NCI-H2171 (cell line): ENCODE measurements around the gene GM2A.
"Not testable (repeated sequence)": the region's sequence is repeated elsewhere in the genome, so short reads cannot be mapped to it uniquely, and the experiment has no call there.

Experiments used
- DNase-seq: peaks from one replicate; lab custom pipeline; 2025; lab: John Stamatoyannopoulos, UW

GM2A gene

DNA sequence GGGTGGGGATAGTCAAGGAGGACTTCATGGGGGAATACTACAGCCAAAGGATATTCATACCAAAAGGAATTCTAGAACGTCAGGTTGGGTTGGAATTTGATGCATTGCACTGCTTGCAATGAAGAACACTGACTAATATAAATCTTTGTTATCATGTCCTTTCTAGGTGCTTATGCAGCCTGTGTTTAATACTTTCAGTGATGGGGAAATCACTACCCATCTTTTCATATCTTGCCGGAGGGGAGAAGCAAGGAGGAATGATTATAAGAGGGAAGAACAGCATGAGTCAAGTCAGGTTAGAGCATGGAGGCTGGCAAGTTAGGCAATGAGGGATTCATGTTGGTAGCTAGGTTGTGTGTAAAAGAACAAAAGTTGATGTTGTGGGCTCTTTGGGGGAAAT, 24.0 kb upstream of the GM2A start:
- no peak for DNase-seq

DNA sequence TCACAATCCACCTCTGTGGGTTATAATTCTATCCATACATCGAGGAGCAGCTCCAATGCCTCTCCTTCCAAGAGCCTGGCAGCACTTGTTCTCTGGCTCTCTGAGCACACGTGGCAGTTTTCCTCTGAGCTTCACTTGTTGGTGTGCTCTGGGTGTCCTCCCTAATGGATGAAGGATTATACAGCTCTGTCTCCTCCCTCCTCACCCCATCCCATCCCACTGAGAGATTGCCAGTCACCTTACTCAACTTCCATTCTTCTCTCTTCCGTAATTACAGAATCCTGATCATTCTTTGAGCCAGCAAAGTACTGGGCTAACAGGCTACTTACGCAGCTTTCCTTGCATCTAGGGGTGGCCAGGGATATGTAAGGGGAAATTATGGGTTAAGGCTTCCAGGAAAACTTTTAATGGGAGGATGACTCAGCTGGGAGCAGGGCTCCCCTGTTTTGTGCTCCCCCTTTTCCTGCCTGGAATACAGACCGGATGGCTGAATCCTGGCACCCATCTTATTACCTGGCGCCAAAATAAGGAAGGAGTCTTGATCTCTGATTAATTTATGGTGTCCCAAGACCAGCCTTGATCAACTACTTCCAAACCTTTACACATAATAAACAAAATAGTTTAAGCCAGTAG, 22.8 kb upstream of the GM2A start:
- DNase-seq: no peak

DNA sequence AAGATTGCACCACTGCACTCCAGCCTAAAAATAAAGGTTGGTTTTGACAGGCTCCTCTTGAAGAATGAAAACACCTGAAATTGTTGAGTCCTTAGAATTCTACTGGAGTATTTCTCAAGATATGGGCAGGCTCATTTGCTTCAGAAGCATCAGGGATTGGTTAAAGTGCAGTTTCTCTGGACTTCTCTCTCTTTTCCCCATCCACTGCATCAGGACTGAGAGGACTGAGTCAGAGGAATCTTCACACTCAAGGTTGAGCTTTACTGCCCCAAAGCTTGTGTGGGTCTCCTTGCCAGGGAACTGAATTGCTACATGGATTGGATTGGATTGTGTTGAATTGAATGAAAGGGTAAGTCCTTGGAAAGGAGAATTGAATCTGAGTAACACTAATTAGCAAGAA, 21.6 kb upstream of the GM2A start:
- no peak for DNase-seq

DNA sequence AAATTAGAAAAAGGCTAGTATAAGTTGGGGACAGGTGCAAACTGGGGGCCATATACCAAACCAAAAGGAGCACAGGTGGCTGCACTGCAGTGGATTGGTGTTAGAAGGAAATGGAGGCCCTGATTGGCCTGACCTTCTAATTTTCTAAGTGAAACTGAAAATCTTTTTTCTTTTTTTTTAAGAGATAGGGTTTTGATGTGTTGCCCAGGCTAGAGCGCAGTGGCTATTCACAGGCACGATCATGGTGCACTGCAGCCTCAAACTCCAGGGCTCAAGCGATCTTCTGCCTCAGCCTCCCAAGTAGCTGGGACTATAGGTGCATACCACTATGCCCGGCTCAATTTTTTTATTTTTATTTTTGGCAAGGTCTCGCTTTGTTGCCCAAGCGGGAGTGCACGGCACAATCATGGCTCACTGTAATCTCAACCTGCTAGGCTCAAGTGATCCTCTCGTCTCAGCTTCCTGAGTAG, 19.3 kb upstream of the GM2A start:
- no peak for DNase-seq

DNA sequence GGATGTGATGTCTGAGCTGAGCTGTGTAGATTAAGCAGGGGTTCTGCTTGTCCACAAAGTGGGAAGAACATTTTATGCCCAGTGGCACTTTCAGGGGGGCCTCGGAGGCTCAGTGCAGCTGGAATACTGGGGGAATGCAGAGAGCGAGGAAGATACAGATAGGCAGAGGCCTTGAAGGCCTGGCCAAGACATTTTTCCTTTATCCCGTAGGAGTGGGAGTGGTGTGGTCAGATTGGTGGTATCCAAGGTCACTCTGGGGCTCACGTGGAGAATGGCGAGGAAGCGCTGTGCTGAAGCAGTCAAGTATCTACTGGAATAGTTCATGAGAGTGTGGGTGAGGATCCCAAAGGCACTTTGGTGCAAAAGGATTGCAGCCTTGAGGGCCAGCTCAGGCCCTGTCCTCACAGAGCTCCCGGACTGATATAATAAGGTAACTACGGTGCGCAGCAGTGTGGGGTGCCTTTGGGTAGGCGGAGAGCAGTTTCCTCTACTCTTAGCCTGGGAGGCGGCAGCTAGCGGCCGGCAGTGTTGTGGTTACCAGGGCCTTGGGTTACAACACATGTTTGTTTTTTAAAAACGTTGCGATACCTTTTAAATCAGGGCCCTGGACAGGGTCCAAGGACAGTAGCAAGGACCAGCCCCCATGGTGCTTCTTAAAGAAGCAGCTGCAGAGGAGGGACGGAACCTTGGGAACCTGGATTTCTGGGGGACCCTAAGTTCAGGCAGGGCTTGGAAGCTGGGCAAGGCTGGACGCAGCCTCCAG, 18.3 kb upstream of the GM2A start:
- no peak for DNase-seq

DNA sequence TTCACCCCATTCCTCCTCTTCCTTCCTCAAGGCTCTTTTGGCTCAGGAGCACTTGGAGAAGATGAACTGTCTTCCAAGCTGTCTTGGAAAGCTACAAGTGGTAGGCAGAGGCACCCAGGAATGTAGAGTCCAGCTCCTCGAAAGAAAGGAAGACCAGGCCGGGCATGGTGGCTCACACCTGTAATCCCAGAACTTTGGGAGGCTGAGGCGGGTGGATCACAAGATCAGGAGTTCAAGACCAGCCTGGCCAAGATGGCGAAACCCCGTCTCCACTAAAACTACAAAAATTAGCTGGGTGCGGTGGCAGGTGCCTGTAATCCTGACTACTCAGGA, 17.8 kb upstream of the GM2A start:
- not testable (repeated sequence) for DNase-seq

DNA sequence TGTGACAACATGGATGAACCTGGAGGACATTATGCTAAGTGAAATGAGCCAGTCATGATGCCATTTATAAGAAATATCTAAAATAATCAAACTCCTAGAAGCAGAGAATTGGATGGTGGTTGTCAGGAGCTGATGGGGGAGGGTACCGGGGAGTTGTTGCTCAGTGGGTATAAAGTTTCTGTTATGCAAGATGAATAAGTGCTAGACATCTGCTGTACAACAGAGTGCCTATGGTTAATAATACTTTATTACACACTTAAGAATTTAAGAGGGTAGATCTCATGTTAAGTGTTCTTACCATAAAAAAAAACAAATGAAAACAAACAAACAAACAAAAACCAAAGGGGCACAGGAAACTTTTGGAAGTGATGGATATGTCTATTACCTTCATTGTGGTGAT, 16.1 kb upstream of the GM2A start:
- no peak for DNase-seq

DNA sequence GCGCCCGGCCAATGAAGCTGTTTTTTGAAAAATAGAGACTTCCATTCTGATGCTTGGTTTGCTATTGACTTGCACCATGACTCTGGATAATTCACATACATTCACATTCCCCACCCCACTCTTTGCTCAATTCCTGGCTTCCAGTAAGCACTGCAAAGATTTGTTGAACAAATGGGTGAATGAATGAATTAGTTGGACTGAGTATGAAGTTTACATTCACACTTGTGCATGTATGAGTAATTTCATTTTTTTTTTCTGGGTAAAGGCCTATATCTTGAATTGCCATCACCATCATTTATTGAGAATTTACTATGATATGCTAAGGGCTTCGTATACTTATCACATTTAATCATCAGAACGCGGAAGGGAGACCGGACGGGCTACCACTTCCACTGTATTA, 15.3 kb upstream of the GM2A start:
- no peak for DNase-seq

DNA sequence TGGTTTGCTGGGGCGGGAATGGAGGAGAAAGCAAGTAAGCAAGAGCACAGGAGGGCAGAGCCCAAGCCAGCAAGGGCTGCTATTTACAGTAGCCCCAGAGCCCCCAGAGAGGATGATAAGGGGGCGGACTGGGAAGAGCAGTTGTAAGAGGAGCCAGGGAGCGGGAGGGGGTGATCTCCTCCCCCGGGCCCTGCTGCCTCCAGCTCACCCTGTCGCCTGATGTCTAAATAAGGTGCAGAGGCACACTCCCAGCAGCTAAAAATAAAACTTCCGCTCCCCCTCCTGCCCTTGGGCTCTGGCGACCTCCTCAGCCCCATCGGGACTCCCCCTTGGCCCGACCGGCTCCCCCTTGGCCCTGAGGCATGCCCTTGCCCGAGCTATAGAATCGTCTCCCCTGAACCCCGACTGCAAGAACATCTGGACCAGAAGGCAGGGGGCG, 14.7 kb upstream of the GM2A start:
- no peak for DNase-seq

DNA sequence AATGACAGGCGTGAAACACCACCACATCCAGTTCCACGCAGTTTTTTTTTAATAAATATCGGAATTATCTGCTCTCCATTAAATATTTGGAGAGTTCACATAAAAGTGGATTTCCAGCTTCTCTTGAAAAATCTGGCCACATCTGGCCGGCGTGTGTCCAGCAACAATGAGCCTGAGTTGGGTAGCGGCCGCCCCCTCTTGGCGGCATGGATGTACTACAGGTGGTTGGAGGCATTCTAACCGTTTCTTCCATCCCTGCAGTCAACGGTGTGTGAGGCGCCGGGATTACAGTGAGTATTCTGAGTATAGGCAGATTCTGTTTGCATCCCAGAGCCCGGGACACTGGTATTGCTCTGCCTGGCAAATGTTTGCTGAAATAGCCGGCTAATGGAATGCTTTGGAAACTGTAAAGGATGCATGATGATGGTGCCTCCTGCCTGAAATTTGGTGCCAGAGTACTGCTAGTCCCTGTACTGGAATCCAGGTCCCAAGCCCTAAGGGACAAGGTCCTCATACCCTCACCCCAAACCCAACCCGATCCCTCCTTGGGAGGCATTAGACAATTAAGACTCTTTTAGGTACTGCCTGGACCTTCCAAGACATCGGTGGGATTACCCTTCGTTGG, 13.6 kb upstream of the GM2A start:
- no peak for DNase-seq

DNA sequence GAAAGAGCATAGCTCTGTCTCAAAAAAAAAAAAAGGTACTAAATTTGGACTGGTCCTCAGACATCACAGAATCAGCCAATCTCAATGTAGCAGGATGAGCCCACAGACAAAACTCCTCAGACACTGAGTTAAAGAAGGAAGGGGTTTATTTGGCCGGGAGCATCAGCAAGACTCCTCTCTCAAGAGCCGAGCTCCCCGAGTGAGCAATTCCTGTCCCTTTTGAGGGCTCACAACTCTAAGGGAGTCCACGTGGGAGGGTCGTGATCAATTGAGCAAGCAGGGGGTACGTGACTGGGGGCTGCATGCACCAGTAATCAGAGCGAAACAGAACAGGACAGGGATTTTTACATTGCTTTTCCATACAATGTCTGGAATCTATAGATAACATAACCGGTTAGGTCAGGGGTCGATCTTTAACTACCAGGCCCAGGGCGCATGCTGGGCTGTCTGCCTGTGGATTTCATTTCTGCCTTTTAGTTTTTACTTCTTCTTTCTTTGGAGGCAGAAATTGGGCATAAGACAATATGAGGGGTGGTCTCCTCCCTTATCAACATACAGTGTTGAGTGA, 12.6 kb upstream of the GM2A start:
- not testable (repeated sequence) for DNase-seq

DNA sequence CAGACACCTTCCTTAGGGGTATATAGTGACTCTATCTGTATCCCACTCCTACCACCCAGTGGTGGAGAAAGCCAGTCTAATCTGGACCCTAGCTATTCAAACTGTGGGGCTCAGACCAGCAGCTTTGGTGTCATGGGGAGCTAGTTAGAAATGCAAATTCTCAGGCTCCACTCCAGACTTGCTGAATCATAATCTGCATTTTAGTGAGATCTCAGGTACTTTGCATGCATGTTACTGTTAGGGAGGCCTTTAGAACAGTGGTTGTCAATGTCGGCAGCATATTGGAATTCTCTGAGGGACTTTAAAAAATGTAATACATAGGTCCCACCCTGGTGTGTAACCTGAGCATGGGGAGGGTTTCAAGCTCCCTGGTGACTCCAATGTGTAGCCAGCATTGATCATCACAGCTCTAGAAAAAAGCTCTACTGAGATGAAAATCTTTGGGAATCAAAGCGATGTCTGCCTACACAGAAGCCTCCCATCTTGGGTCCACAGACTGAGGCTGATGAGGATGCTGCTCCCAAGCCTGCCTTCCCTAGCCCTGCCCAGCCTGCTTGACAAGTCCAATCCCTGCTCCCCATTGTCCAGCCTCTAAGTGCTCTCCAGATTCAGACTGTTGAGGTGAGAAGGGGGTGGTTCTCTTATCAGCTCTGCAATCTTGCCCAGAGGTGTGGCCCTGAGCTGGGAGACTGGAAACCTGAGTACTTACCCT, 11.9 kb upstream of the GM2A start:
- no peak for DNase-seq

DNA sequence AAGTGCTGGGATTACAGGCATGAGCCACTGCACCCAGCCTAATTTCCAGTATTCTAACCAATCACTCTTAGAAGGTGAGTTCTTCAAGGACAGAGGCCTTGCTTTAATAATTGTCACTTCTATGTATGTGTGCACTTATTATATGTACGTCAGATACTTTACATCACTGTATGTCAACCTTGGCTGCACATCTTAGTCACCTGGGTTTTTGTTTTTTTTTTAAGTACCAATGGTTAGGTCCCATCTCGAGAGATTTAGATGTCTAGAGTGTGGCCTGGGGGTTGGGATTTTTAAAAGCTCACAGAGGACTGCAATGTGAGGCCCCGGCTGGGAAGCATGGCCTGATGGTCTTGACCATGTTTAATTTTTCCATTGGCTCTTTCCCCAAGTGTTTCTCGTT, 9.9 kb upstream of the GM2A start:
- no peak for DNase-seq

DNA sequence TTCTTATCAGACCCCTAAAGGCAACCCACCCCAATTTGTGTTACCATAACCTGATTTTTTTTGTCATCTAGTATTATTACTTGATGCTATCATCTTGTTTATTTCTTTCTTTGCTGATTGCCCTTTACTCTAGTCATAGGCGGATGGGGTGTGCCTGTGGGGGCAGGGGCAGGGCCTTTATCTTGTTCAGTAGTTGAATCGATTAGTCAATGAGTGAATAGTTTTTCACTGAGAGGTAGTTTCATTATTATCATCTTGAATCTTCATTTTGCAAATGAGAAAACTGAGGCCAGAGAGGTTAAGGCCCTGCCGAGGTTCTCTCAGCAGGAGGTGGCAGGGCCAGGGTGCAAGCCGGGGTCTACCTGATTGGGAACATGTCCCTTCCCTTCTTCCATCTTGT, 9.4 kb upstream of the GM2A start:
- DNase-seq: no peak

DNA sequence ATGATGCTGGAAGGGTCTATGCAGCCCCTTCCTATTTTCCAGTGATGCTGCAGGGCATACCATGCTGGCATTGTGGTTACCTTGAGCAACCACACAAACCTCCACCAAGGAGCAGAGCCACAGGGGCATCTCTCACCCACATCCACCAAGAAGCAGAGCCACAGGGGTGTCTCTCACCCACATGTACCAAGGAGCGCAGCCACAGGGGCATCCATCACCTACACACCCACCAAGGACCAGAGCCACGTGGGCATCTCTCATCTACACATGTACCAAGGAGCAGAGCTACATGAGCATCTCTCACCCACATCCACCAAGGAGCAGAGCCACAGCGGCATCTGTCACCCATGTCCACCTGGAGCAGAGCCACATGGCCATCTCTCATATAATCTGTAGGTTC, 8.8 kb upstream of the GM2A start:
- DNase-seq: no peak

DNA sequence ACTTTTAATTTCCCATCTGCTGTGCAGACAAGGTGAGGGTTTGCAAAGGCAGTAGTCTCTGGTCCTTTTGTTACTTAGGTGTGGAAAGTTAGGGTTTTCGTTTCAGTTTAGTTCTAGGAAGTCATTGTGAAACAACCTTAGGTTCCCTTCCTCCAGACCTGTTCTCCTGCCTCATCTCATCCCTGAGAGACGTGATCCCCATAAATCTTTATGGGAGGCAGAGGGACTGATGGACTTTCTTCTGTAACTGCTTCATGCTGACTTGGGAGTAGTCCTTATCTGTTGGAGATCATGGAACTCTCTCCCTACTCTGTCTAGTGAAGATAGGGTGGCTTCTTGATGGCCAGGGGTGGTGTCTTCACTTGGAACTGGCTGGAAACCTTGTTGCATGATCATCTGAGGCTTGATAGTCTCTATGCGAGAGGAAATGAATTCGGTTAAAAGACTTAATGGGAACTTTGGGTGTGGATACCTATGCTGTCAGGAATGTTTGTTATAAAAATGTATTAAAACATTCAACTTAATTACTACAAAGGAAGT, 7.2 kb upstream of the GM2A start:
- no peak for DNase-seq

DNA sequence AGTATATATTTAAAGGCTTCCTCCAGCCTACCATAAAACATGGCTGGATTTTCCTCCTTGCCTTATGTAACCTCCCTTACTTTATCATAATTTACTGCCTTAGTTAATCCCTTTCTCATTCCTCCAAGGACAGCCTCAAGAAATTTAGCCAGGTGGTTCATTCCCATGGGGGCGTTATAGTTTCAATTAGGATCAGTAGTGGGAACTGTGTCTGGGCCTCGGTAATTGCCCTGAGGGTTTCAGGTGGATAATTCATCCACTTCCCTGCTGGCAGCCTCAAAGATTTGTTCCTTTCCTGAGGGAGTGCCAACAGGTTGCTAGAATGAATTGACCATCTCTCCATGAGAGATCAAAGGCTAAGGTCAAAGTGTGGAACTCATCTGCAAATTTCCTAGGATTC, 4.3 kb upstream of the GM2A start:
- no peak for DNase-seq

DNA sequence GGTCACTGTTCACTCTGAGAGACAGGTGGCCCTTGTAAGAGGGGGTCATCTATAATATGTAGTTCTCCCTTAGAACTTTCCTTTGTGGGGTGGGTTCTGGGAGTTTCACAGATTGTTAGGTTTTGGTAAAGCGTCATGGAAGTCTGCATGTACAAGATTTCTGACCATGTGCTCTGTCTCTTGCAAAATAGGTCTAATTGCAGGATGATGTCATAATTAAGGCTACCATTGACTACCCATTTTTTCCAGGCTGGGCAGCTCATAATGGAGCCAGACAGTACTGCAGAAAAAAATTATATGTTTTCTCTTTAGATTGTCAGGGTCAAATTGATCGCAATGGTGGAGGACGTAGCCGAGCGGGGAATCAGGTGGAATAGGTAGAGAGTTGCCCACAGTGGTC, 3.7 kb upstream of the GM2A start:
- no peak for DNase-seq

DNA sequence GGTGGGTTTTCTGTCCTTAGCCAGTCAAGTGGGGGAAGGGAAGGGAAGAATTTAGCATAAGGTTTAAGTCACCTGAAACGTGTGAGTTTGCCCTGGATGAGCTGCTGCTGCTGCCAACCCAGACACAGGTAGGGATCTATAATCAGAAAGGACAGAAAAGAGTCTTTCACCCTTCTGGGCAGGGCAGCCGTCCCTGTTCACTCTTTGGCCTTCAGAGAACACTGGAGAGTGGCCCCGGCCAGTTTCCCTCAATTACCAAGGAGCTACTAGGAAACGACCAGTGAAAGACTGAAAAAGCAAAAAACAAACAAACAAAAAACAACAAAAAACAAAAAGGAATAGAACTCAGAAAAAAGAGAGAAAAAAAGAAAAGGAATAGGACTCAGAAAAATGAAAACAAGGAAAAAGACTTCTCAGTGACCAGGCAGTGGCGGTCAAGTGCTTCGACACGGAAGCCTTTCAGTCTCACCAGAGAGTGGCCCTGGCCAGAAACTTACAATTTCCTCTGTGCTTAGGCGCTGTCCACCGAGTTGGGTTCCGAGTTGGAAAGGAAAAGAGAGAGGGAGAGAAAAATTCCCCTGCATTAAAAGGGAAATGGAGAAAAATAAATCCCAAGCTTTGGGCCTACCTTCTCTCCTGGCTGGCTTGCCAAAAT, 2.5 kb upstream of the GM2A start:
- no peak for DNase-seq

DNA sequence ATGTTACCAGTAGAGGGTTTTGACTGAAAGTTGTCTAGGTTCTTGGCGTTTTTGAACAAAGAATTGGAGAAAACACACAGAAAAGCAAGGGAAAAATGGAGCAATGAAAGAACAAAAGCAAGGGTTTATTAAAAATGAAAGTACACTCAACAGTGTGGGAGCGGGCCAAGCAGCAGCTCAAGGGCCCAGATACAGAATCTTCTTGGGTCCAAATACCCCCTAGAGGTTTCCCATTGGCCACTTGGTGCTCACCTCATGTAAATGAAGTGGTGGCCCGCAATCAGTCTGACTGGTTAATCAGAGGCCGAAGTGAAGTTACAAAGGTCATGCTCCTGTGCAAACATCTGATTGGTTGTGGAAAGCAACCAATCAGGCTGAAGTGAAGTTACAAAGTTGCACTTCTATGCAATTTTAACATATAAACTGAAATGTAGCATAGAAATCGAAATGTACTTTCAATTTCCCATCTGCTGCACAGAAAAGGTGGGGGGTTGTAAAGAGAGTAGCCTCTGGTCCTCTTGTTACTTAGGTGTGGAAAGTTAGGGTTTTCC, 1.9 kb upstream of the GM2A start:
- DNase-seq: no peak

DNA sequence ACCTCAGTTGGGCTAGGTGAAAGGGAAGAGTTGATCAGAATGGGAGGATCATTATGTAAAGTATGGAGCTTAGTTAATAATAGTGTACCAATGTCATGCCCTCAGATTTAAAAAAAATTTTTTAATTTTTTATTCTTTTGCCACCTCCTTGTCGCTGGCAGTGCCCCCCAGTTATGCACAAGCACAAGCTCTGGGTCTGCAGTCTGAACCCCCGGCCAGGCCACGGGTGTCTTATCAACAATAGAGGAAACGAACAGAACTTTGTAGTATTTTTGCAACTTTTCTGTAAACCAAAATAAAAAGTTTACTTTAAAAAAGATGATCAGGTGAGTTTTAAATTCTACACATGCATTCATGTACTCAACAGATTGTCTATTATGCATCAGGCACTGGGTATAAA, 1.4 kb upstream of the GM2A start:
- DNase-seq: no peak

DNA sequence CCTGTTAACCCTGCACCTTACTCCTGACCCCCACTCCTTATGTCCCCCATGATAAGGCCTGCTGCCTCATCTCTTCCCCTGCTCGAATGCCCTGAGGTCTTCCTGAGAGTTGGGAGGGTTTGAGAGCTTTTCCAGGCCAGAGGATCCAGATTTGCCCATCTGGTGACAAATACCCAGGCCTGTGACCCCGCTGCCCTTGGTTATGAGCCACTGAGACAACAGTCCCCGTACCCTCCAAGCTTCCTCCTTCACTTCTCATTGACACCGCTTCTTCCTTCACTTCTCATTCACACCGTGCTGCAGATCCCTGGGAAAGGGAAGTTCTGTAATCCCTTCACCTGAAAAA, 593 bp downstream of the GM2A start:
- no peak for DNase-seq
